ENCODE results near the gene RPL13A. TPM values are rescaled to one million over a fixed set of nuclear protein-coding genes. Genes with fewer than 3 reads are reported as not detected.

The RPL13A gene
- total and polyA plus RNA-seq, 9 donors, result 4,396 to 5,773 (median 4,847) TPM

DNA sequence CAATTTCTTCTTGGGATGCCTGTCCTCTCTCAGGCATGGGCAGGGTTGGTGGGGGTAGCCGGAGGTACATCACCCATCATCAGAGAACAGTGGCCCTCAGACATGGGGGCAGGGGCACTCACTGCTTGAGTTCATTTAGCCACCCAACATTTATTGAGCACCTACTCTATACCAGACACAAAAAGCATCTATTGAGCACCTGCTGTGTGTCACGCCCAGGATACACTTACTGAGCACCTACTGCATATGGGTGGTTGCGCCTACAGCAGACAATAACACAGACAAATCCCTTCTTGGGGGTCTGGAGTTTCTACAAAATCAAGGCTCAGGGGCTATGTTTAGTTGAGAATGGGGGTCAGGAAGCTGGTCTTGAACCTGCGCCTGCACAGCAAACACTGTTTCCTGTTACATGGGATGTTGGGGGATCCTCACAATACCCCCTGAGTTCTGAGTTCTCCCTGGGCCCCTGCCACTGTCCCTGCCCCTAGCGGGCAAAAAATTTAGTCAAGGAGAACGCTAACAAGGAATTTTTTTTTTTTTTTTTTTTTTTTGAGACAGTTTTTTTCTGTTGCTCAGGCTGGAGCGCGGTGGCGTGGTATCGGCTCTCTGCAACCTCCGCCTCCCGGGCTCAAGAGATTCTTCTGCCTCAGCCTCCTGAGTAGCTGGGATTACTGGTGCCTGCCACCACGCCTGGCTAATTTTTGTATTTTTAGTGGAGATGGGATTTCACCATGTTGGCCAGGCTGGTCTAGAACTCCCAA lies 52.0 kb downstream of the RPL13A start:
- H3K9me3 ChIP-seq (replicated peaks; ENCODE audit: control insufficient read depth, low read depth, low read length), result no peaks in the 10 kb centered on the region
- peaks cover 2% of the 10 kb centered on the region for H3K4me1 ChIP-seq (ENCODE audit: control insufficient read depth, insufficient read depth, low read length)
- no peak for DNase-seq
- peaks cover 51% of the 10 kb centered on the region for H3K36me3 ChIP-seq (ENCODE audit: control insufficient read depth, insufficient read depth, low read length)
- no peaks in the 10 kb centered on the region for H3K27me3 ChIP-seq (ENCODE audit: control insufficient read depth, insufficient read depth, low read length)
- WGBS (ENCODE audit: insufficient coverage), result no CpG with 5 or more reads among the region's 13 CpGs
- H3K4me3 ChIP-seq (ENCODE audit: low read length), result no peak overlapping the region
- H3K27ac ChIP-seq (ENCODE audit: low read length), result no peak overlapping the region

Other genes with a start within 250 kb of the RPL13A start
- 0.49 TPM for gene SLC6A16, start 162.4 kb upstream of the RPL13A start, total RNA-seq
- 1 to 10 TPM in 7 of 8 donors, under 1 TPM in 1; 0.50 to 3.2 (median 1.3) TPM for gene SLC6A16, start 162.4 kb upstream of the RPL13A start, polyA plus RNA-seq (ENCODE audit: insufficient read depth in 1 of 8, insufficient read length in 8 of 8, low replicate concordance in 1 of 8)
- 1.1 TPM for gene CD37, start 152.2 kb upstream of the RPL13A start, total RNA-seq
- gene CD37, start 152.2 kb upstream of the RPL13A start, polyA plus RNA-seq (ENCODE audit: insufficient read depth in 1 of 8, insufficient read length in 8 of 8, low replicate concordance in 1 of 8), result 10 to 100 TPM; 15.3 to 27.7 (median 22.9) TPM
- gene TEAD2, start 125.2 kb upstream of the RPL13A start, total RNA-seq, result 43.0 TPM
- 10 to 100 TPM; 56.7 to 82.6 (median 74.2) TPM for gene TEAD2, start 125.2 kb upstream of the RPL13A start, polyA plus RNA-seq (ENCODE audit: insufficient read depth in 1 of 8, insufficient read length in 8 of 8, low replicate concordance in 1 of 8)
- 1.4 TPM for gene DKKL1, start 123.7 kb upstream of the RPL13A start, total RNA-seq
- 1 to 10 TPM; 1.6 to 4.0 (median 3.1) TPM for gene DKKL1, start 123.7 kb upstream of the RPL13A start, polyA plus RNA-seq (ENCODE audit: insufficient read depth in 1 of 8, insufficient read length in 8 of 8, low replicate concordance in 1 of 8)
- not detected for gene KASH5, start 99.4 kb upstream of the RPL13A start, total RNA-seq
- under 1 TPM in 3 of 8 donors, not detected in 5; 0.14 to 0.25 (median 0.23) TPM for gene KASH5, start 99.4 kb upstream of the RPL13A start, polyA plus RNA-seq (ENCODE audit: insufficient read depth in 1 of 8, insufficient read length in 8 of 8, low replicate concordance in 1 of 8)
- not detected for gene PTH2, start 64.2 kb upstream of the RPL13A start, total RNA-seq
- gene PTH2, start 64.2 kb upstream of the RPL13A start, polyA plus RNA-seq (ENCODE audit: insufficient read depth in 1 of 8, insufficient read length in 8 of 8, low replicate concordance in 1 of 8), result under 1 TPM in 1 of 8 donors, not detected in 7; 0.28 TPM
- gene GFY, start 62.2 kb upstream of the RPL13A start, total RNA-seq, result not detected
- gene GFY, start 62.2 kb upstream of the RPL13A start, polyA plus RNA-seq (ENCODE audit: insufficient read depth in 1 of 8, insufficient read length in 8 of 8, low replicate concordance in 1 of 8), result not detected
- 0.53 TPM for gene SLC17A7, start 46.1 kb upstream of the RPL13A start, total RNA-seq
- gene SLC17A7, start 46.1 kb upstream of the RPL13A start, polyA plus RNA-seq (ENCODE audit: insufficient read depth in 1 of 8, insufficient read length in 8 of 8, low replicate concordance in 1 of 8), result 1 to 10 TPM in 5 of 8 donors, under 1 TPM in 3; 0.60 to 1.7 (median 1.2) TPM
- gene PIH1D1, start 35.8 kb upstream of the RPL13A start, total RNA-seq, result 53.6 TPM
- 10 to 100 TPM; 42.2 to 55.0 (median 45.8) TPM for gene PIH1D1, start 35.8 kb upstream of the RPL13A start, polyA plus RNA-seq (ENCODE audit: insufficient read depth in 1 of 8, insufficient read length in 8 of 8, low replicate concordance in 1 of 8)
- gene ALDH16A1, start 34.4 kb upstream of the RPL13A start, total RNA-seq, result 14.4 TPM
- gene ALDH16A1, start 34.4 kb upstream of the RPL13A start, polyA plus RNA-seq (ENCODE audit: insufficient read depth in 1 of 8, insufficient read length in 8 of 8, low replicate concordance in 1 of 8), result 10 to 100 TPM; 11.3 to 18.8 (median 13.8) TPM
- 1.5 TPM for gene FLT3LG, start 13.4 kb upstream of the RPL13A start, total RNA-seq
- gene FLT3LG, start 13.4 kb upstream of the RPL13A start, polyA plus RNA-seq (ENCODE audit: insufficient read depth in 1 of 8, insufficient read length in 8 of 8, low replicate concordance in 1 of 8), result 1 to 10 TPM; 2.6 to 4.9 (median 3.3) TPM
- 5,208 TPM for gene RPS11, start 8.8 kb downstream of the RPL13A start, total RNA-seq
- 1,000 to 10,000 TPM; 3,030 to 4,403 (median 3,703) TPM for gene RPS11, start 8.8 kb downstream of the RPL13A start, polyA plus RNA-seq (ENCODE audit: insufficient read depth in 1 of 8, insufficient read length in 8 of 8, low replicate concordance in 1 of 8)
- 200 TPM for gene FCGRT, start 25.1 kb downstream of the RPL13A start, total RNA-seq
- 100 to 1,000 TPM; 150 to 241 (median 199) TPM for gene FCGRT, start 25.1 kb downstream of the RPL13A start, polyA plus RNA-seq (ENCODE audit: insufficient read depth in 1 of 8, insufficient read length in 8 of 8, low replicate concordance in 1 of 8)
- 121 TPM for gene RCN3, start 40.4 kb downstream of the RPL13A start, total RNA-seq
- 10 to 100 TPM; 37.4 to 88.6 (median 57.7) TPM for gene RCN3, start 40.4 kb downstream of the RPL13A start, polyA plus RNA-seq (ENCODE audit: insufficient read depth in 1 of 8, insufficient read length in 8 of 8, low replicate concordance in 1 of 8)
- gene NOSIP, start 92.9 kb downstream of the RPL13A start, total RNA-seq, result 78.8 TPM
- gene NOSIP, start 92.9 kb downstream of the RPL13A start, polyA plus RNA-seq (ENCODE audit: insufficient read depth in 1 of 8, insufficient read length in 8 of 8, low replicate concordance in 1 of 8), result 10 to 100 TPM; 59.3 to 78.4 (median 66.5) TPM
- gene PRRG2, start 93.7 kb downstream of the RPL13A start, total RNA-seq, result 0.84 TPM
- gene PRRG2, start 93.7 kb downstream of the RPL13A start, polyA plus RNA-seq (ENCODE audit: insufficient read depth in 1 of 8, insufficient read length in 8 of 8, low replicate concordance in 1 of 8), result under 1 TPM; 0.28 to 0.88 (median 0.56) TPM
- gene PRR12, start 103.6 kb downstream of the RPL13A start, total RNA-seq, result 3.5 TPM
- gene PRR12, start 103.6 kb downstream of the RPL13A start, polyA plus RNA-seq (ENCODE audit: insufficient read depth in 1 of 8, insufficient read length in 8 of 8, low replicate concordance in 1 of 8), result 10 to 100 TPM; 14.9 to 22.7 (median 19.5) TPM
- 15.3 TPM for gene RRAS, start 152.5 kb downstream of the RPL13A start, total RNA-seq
- 10 to 100 TPM; 26.7 to 36.4 (median 31.6) TPM for gene RRAS, start 152.5 kb downstream of the RPL13A start, polyA plus RNA-seq (ENCODE audit: insufficient read depth in 1 of 8, insufficient read length in 8 of 8, low replicate concordance in 1 of 8)
- 6.8 TPM for gene SCAF1, start 154.6 kb downstream of the RPL13A start, total RNA-seq
- gene SCAF1, start 154.6 kb downstream of the RPL13A start, polyA plus RNA-seq (ENCODE audit: insufficient read depth in 1 of 8, insufficient read length in 8 of 8, low replicate concordance in 1 of 8), result 10 to 100 TPM; 25.6 to 36.9 (median 33.5) TPM
- 34.5 TPM for gene IRF3, start 178.2 kb downstream of the RPL13A start, total RNA-seq
- gene IRF3, start 178.2 kb downstream of the RPL13A start, polyA plus RNA-seq (ENCODE audit: insufficient read depth in 1 of 8, insufficient read length in 8 of 8, low replicate concordance in 1 of 8), result 10 to 100 TPM; 29.2 to 47.9 (median 39.4) TPM
- gene BCL2L12, start 178.3 kb downstream of the RPL13A start, total RNA-seq, result 10.9 TPM
- gene BCL2L12, start 178.3 kb downstream of the RPL13A start, polyA plus RNA-seq (ENCODE audit: insufficient read depth in 1 of 8, insufficient read length in 8 of 8, low replicate concordance in 1 of 8), result 10 to 100 TPM; 26.6 to 39.6 (median 31.2) TPM
- gene PRMT1, start 189.7 kb downstream of the RPL13A start, total RNA-seq, result 228 TPM
- gene PRMT1, start 189.7 kb downstream of the RPL13A start, polyA plus RNA-seq (ENCODE audit: insufficient read depth in 1 of 8, insufficient read length in 8 of 8, low replicate concordance in 1 of 8), result 100 to 1,000 TPM; 186 to 229 (median 205) TPM
- gene ADM5, start 202.0 kb downstream of the RPL13A start, total RNA-seq, result 0.89 TPM
- 1 to 10 TPM in 6 of 8 donors, under 1 TPM in 2; 0.63 to 1.8 (median 1.2) TPM for gene ADM5, start 202.0 kb downstream of the RPL13A start, polyA plus RNA-seq (ENCODE audit: insufficient read depth in 1 of 8, insufficient read length in 8 of 8, low replicate concordance in 1 of 8)
- 5.4 TPM for gene CPT1C, start 203.5 kb downstream of the RPL13A start, total RNA-seq
- 10 to 100 TPM in 7 of 8 donors, 1 to 10 TPM in 1; 8.1 to 16.0 (median 11.6) TPM for gene CPT1C, start 203.5 kb downstream of the RPL13A start, polyA plus RNA-seq (ENCODE audit: insufficient read depth in 1 of 8, insufficient read length in 8 of 8, low replicate concordance in 1 of 8)